ENCODE data around the gene TRIP12. TPM values are rescaled to one million over a fixed set of nuclear protein-coding genes. Genes with fewer than 3 reads are reported as not detected.

TRIP12 gene
- total RNA-seq, 1 experiment from 2014 or later = 175 TPM

- Histone ChIP-seq H3K4me3 (replicated peaks in 1 of 2; ENCODE audit: low read depth in 1 of 2, low read length in 2 of 2) (no peak overlapping the region), H3K79me2 (ENCODE audit: insufficient read depth, low read length) (peaks cover 95% of the 10 kb centered on the region), H4K20me1 (ENCODE audit: insufficient read depth) (peaks cover 8% of the 10 kb centered on the region; the same call in 1 of the 2 replicates), H3K27ac (ENCODE audit: low read depth, low read length) (no peak overlapping the region), H3K4me1 (ENCODE audit: control insufficient read depth in 1 of 2, insufficient read depth in 2 of 2, low read length in 2 of 2) (peaks cover 0 to 6% of the 10 kb centered on the region in 2 experiments; a peak in 1 of 4 replicates), H3K36me3 (ENCODE audit: control insufficient read depth in 1 of 2, insufficient read depth in 2 of 2, low read length in 2 of 2) (no peaks in the 10 kb centered on the region), H3K9me2 (ENCODE audit: insufficient read depth) (no peaks in the 10 kb centered on the region), H3K4me2 (ENCODE audit: low read length) (no peak overlapping the region), H2AFZ (ENCODE audit: low read depth, low read length, poor library complexity, severe bottlenecking) (no peak overlapping the region), H3K27me3 (ENCODE audit: insufficient read depth, low read length) (no peaks in the 10 kb centered on the region), H3K9me3 (ENCODE audit: control insufficient read depth in 1 of 2, insufficient read depth in 1 of 2, low read depth in 1 of 2, low read length in 2 of 2) (no peaks in the 10 kb centered on the region), H3K9ac (ENCODE audit: low read length) (no peak overlapping the region)
- ChIA-PET CTCF (no interaction called here), RAD21 (ENCODE audit: low non-redundant PET in 1 of 2, low total read pairs in 2 of 2, uncharacterized antibody in 2 of 2, unreplicated experiment in 2 of 2) (no interaction called here), POLR2A (no interaction called here)
- intact Hi-C loops (cut with micrococcal nuclease) = no loop called here
- ATAC-seq = no peak
- TF ChIP-seq ZNF274 (IDR thresholded peaks at IDR 0.05; ENCODE audit: low read depth, low read length) = no peak
- BruUV-seq (replicated peaks) = no TSS peak
- DNase-seq (ENCODE audit: low read depth, low spot score) = no peak
These were observed 33.8 kb downstream of the TRIP12 start for GRCh38 chr2:229888031-229888430.

GRCh38 chr2:229887441-229887840, 34.4 kb downstream of the TRIP12 start:
- Histone ChIP-seq H3K4me1 (ENCODE audit: control insufficient read depth in 1 of 2, insufficient read depth in 2 of 2, low read length in 2 of 2) (peaks cover 0 to 6% of the 10 kb centered on the region in 2 experiments; a peak in 1 of 4 replicates), H3K9ac (ENCODE audit: low read length) (no peak overlapping the region), H3K79me2 (ENCODE audit: insufficient read depth, low read length) (peaks cover 95% of the 10 kb centered on the region), H4K20me1 (ENCODE audit: insufficient read depth) (peaks cover 11% of the 10 kb centered on the region; the same call in 1 of the 2 replicates), H3K27me3 (ENCODE audit: insufficient read depth, low read length) (no peaks in the 10 kb centered on the region), H3K27ac (ENCODE audit: low read depth, low read length) (no peak overlapping the region), H3K36me3 (ENCODE audit: control insufficient read depth in 1 of 2, insufficient read depth in 2 of 2, low read length in 2 of 2) (no peaks in the 10 kb centered on the region), H3K9me3 (ENCODE audit: control insufficient read depth in 1 of 2, insufficient read depth in 1 of 2, low read depth in 1 of 2, low read length in 2 of 2) (no peaks in the 10 kb centered on the region), H3K4me2 (ENCODE audit: low read length) (no peak overlapping the region), H3K9me2 (ENCODE audit: insufficient read depth) (no peaks in the 10 kb centered on the region), H2AFZ (ENCODE audit: low read depth, low read length, poor library complexity, severe bottlenecking) (no peak overlapping the region), H3K4me3 (replicated peaks in 1 of 2; ENCODE audit: low read depth in 1 of 2, low read length in 2 of 2) (no peak overlapping the region)
- intact Hi-C loops (cut with micrococcal nuclease) = no loop called here
- no TSS peak for BruUV-seq (replicated peaks)
- ChIA-PET POLR2A (no interaction called here), RAD21 (ENCODE audit: low non-redundant PET in 1 of 2, low total read pairs in 2 of 2, uncharacterized antibody in 2 of 2, unreplicated experiment in 2 of 2) (no interaction called here), CTCF (no interaction called here)
- no peak for DNase-seq (ENCODE audit: low read depth, low spot score)
- TF ChIP-seq CTCF (IDR thresholded peaks at IDR 0.05 in 2 of 3, conservative IDR thresholded peaks at IDR 0.05 in 1 of 3; ENCODE audit: borderline replicate concordance in 1 of 3, insufficient read depth in 1 of 3, low read depth in 2 of 3, low read length in 2 of 3) (no peak), ATF3 (IDR thresholded peaks at IDR 0.05) (no peak), POLR2A (IDR thresholded peaks at IDR 0.05; ENCODE audit: borderline replicate concordance, extremely low read depth, insufficient read depth, insufficient read length) (no peak), ZFX (IDR thresholded peaks at IDR 0.05) (no peak), TCF7L2 (IDR thresholded peaks at IDR 0.05; ENCODE audit: borderline replicate concordance, extremely low read depth, insufficient read depth, insufficient read length) (no peak), POLR2AphosphoS5 (IDR thresholded peaks at IDR 0.05; ENCODE audit: low read depth, low read length) (no peak), EZH2phosphoT487 (IDR thresholded peaks at IDR 0.05; ENCODE audit: borderline replicate concordance) (no peak), MAX (IDR thresholded peaks at IDR 0.05) (no peak), SIN3A (IDR thresholded peaks at IDR 0.05; ENCODE audit: low read depth) (no peak), EGR1 (IDR thresholded peaks at IDR 0.05; ENCODE audit: low read depth) (no peak), ZNF274 (IDR thresholded peaks at IDR 0.05; ENCODE audit: low read depth, low read length) (no peak), RAD21 (IDR thresholded peaks at IDR 0.05; ENCODE audit: low read depth) (no peak), REST (IDR thresholded peaks at IDR 0.05; ENCODE audit: low read depth) (no peak), EZH2 (IDR thresholded peaks at IDR 0.05) (no peak), CEBPB (IDR thresholded peaks at IDR 0.05; ENCODE audit: low read depth) (no peak), ELF1 (IDR thresholded peaks at IDR 0.05; ENCODE audit: borderline replicate concordance, low read depth) (no peak), JUND (IDR thresholded peaks at IDR 0.05) (no peak)
- no peak for ATAC-seq
